ENCODE results near the gene PLEKHA1.

The PLEKHA1 gene

DNA sequence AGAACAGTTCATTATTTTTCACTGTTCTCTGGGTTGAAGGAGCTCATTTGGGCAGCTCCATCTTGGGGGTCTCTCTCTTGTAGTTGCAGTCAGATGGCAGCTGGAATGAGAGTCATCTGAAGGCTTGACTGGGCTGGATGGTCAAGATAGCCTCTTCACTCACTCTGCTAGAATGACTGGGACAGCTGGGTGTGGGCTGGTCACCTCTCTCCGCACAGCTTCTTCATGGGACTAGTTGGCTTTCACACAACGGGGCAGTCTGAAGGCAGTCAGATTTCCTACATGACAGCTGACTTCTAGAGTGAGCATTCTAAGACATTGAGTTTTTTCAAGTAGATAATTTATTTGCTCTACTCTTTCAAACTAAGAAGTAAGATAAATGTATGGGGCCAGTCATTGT, 13.1 kb downstream of the PLEKHA1 start:
- no peak overlapping the region for H3K4me3 ChIP-seq (ENCODE audit: low read length)
- no peak for DNase-seq (ENCODE audit: low read depth)
- TF ChIP-seq, protein P1, sequence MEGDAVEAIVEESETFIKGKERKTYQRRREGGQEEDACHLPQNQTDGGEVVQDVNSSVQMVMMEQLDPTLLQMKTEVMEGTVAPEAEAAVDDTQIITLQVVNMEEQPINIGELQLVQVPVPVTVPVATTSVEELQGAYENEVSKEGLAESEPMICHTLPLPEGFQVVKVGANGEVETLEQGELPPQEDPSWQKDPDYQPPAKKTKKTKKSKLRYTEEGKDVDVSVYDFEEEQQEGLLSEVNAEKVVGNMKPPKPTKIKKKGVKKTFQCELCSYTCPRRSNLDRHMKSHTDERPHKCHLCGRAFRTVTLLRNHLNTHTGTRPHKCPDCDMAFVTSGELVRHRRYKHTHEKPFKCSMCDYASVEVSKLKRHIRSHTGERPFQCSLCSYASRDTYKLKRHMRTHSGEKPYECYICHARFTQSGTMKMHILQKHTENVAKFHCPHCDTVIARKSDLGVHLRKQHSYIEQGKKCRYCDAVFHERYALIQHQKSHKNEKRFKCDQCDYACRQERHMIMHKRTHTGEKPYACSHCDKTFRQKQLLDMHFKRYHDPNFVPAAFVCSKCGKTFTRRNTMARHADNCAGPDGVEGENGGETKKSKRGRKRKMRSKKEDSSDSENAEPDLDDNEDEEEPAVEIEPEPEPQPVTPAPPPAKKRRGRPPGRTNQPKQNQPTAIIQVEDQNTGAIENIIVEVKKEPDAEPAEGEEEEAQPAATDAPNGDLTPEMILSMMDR (conservative IDR thresholded peaks at IDR 0.05; ENCODE audit: low read depth, low read length): no peak

DNA sequence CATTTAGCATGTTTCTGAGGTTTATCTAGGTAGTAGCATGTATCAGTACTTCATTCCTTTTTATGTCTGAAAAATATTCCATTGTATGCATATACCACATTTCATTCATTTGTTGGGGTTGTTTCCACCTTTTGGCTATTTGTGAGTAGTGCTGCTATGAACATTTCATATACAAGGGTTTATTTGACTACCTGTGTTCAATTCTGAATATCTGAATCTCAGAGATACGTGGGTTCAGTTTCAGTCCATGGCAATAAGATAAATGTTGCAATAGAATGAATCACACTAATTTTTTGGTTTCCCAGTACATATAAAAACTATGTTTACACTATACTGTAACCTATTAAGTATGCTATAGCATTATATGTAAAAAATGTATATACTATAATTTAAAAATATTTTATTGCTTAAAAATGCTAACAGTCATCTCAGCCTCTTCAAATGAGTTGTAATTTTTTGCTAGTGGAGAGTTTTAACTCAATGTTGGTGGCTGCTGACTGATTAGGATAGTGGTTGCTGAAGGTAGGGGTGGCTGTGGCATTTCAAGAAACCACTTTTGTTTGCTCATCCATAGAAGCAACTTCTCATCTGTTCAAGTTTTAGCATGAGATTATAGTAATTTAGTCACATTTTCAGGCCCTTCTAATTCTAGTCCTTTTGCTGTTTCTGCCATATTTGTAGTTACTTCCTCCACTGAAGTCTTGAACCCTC, 13.9 kb downstream of the PLEKHA1 start:
- DNase-seq (ENCODE audit: low read depth): no peak
- no peak overlapping the region for H3K4me3 ChIP-seq (ENCODE audit: low read length)
- TF ChIP-seq, protein P1 (conservative IDR thresholded peaks at IDR 0.05; ENCODE audit: low read depth, low read length): no peak

DNA sequence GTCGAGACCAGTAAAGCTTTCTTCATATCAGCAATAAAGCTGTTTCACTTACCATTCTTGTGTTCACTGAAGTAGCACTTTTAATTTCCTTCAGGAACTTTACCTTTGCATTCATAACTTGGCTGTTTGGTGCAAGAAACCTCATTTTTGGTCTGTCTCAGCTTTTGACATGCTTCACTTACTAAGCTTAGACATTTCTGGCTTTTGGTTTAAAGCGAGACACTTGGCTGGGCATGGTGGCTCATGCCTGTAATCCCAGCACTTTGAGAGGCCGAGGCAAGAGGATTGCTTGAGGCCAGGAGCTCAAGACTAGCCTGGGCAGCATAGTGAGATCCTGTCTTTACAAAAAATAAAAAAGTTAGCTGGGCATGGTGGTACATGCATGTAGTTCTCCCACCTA, 15.8 kb downstream of the PLEKHA1 start:
- no peak for DNase-seq (ENCODE audit: low read depth)
- TF ChIP-seq, protein P1 (conservative IDR thresholded peaks at IDR 0.05; ENCODE audit: low read depth, low read length): no peak
- no peak overlapping the region for H3K4me3 ChIP-seq (ENCODE audit: low read length)

DNA sequence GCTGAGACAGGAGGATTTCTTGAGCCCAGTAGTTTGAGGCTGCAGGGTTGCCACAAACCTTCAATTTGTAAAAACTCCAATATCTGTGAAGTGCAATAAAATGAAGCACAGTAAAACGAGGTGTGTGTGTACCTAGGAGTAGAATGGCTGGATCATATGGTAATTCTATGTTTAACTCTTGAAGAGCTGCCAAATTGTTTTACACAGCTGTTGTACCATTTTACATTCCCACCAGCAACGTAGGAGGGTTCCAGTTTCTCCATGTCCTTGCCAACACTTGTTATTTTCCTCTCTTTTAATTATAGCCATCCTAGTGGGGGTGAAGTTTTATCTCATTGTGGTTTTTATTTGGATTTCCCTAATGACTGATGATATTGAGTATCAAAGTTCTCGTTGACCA, 16.2 kb downstream of the PLEKHA1 start:
- DNase-seq (ENCODE audit: low read depth): no peak
- TF ChIP-seq, protein P1 (conservative IDR thresholded peaks at IDR 0.05; ENCODE audit: low read depth, low read length): no peak
- no peak overlapping the region for H3K4me3 ChIP-seq (ENCODE audit: low read length)

DNA sequence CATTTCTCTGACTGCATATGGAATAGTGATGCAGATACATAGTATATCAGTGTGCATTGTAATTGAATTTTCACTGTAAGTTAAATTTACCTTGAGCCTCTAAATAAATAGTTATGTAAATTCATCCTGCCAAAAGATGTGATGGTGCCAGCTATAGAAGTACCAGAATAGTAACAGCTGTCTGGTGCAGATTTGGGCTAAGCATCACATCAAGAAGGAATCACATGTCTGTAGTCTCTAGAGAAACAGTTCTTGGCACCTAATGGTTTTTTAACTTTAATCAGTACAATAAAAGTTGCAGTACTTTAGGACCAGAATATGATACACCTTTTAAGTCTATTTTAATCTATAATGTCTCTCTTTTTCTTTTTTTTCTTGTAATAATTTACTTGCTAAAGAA, 17.4 kb downstream of the PLEKHA1 start:
- no peak for DNase-seq (ENCODE audit: low read depth)
- no peak overlapping the region for H3K4me3 ChIP-seq (ENCODE audit: low read length)
- TF ChIP-seq, protein P1 (conservative IDR thresholded peaks at IDR 0.05; ENCODE audit: low read depth, low read length): no peak

DNA sequence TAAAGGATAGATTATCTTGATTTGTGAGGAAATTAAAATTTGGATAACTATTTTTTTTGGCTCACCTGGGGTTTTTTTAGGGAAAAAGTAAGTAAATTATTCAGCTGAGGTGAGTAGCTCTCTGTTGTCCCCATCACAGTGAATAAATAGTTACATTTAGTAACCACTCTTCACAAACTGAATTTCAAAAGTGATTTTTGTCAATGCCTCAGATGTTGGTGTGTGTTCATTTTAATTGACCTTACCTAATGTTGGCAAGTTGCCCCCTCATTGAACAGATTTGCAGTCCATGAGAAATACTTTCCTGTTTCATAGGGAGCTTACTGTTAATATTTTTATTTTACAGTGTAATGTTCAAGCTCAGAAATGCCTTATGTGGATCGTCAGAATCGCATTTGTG, 18.3 kb downstream of the PLEKHA1 start:
- no peak overlapping the region for H3K4me3 ChIP-seq (ENCODE audit: low read length)
- DNase-seq (ENCODE audit: low read depth): no peak
- TF ChIP-seq, protein P1 (conservative IDR thresholded peaks at IDR 0.05; ENCODE audit: low read depth, low read length): no peak

GRCh38 chr10:122393288-122393687, 18.8 kb downstream of the PLEKHA1 start:
- TF ChIP-seq, protein P1 (conservative IDR thresholded peaks at IDR 0.05; ENCODE audit: low read depth, low read length): no peak
- no peak for DNase-seq (ENCODE audit: low read depth)

More at GRCh38 chr10:122393288-122393687, 18.8 kb downstream of the PLEKHA1 start:
- no peak overlapping the region for H3K4me3 ChIP-seq (ENCODE audit: low read length)
